Measurements from ENCODE around the gene NEMP2.

DNA sequence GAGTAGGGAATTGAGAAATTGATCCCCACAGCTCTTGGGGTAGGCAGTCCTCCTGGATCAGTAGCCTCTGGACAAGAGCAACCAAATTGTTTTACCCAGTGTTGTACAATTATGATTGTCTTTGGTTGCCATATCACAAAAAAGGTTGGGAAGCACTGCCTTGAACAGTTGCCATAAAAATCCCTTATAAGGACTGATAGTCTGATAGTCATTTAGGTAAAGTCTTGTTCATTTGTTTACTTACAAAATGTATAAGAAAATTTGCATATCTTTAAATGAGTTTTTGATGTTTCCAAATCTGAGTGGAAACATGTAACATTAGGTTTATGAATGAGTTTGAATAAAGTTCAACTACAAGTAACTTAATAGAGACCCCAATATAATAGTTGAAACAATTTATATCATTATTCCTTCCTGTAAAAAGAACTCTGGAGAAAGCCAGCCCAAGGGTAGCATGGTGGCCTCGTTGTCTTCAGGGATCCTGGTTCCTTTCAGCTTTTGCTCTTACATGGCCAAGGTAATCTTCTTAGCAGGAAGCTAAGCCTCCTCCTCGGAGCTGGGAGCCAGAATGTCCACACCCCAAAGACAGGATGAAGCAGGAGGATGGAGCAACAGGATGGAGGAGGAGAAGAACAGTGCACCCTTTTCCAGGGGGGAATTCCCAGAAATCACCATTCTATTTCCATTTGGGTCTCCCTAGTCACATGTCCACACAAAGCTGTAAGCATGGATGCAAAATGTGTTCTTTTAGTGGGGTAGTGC is 35.7 kb upstream of the NEMP2 start:
- TF ChIP-seq, protein P1, sequence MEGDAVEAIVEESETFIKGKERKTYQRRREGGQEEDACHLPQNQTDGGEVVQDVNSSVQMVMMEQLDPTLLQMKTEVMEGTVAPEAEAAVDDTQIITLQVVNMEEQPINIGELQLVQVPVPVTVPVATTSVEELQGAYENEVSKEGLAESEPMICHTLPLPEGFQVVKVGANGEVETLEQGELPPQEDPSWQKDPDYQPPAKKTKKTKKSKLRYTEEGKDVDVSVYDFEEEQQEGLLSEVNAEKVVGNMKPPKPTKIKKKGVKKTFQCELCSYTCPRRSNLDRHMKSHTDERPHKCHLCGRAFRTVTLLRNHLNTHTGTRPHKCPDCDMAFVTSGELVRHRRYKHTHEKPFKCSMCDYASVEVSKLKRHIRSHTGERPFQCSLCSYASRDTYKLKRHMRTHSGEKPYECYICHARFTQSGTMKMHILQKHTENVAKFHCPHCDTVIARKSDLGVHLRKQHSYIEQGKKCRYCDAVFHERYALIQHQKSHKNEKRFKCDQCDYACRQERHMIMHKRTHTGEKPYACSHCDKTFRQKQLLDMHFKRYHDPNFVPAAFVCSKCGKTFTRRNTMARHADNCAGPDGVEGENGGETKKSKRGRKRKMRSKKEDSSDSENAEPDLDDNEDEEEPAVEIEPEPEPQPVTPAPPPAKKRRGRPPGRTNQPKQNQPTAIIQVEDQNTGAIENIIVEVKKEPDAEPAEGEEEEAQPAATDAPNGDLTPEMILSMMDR (conservative IDR thresholded peaks at IDR 0.05) = no peak
- no peak for TF ChIP-seq EZH2 (IDR thresholded peaks at IDR 0.05; ENCODE audit: low read depth)
